Inflammatory macrophage (primary cell): Measurements from ENCODE around the gene IDI2.

ENCODE experiments used
- DNase-seq, 2 donors: peaks; one replicate each; pipeline ENCODE4 v3.0.0-alpha.2; 2020 to 2022

Gene IDI2

GRCh38 chr10:1003884-1004670 lies 21.6 kb downstream of the IDI2 start:
- no peak for DNase-seq

- DNase-seq: no peak
Measured at GRCh38 chr10:1002425-1003006, 23.1 kb downstream of the IDI2 start.

DNA sequence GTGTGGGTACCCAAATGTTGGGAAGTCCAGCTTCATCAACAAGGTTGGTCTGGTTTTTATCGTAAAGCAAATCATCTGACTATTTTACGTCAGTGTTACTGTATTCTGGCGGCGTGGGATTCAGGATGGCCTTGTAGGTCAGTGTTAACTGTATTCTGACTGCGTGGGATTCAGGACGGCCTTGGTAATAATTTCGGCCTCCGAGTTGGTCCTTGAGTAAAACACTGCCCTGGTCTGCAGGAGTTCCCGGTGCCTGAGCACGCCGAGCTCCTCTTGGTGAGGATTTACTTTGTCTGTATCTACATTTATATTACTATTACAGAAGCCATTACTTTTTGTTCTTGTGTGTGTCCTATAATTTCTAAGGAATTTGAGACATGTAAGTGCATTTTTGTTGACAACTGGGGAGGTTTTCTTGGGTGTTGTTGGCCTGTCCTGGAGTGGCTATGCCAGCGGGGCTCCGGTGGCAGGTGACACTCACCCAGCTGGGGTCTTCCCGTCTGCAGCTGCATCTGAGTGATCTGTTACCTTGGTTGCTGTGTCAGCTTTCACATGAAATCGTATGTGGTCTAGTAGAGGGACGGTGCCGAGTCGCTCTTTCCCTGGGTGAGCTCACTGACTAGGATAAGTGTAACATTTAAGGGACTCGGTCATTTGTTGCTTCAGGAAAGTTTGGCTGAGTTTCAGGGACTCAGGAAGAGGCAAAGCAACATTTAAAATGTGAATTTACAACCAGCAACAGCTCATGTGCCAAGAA lies 28.2 kb downstream of the IDI2 start:
- no peak for DNase-seq

DNA sequence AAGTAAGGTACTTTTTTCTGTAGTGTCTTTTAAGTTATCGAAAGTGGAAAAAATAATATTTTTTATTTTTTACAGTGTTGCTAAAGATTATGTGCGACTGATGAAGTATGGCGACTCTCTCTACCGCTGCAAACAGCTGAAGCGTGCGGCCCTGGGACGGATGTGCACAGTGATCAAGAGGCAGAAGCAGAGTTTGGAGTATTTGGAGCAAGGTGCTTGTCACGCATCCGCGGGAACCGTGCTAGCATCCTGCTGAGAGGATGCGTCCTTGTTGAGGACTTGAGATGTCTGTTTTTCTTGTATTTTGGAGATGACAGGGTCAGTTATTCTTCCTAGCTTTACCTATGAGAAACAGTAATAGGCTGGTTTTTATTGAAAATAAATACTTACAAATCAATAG lies 29.6 kb downstream of the IDI2 start:
- DNase-seq: no peak

DNA sequence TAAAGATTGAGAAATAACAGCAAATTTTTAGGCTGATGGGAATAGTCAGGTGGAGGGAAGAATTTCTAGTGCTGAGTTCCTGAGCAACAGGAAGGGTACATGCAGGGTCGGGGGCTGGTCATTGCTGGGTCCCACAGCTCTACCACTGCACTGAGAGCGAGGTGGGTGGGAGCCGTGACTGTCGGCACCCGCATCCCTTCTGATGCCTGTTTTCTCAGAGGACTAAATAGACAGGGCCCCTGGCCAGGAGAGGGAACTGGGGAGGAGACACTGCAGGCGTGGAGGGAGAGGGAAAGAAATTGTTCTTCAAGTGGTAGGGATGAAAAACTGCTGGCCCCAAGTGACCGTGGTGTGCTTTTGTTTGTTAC lies 30.1 kb downstream of the IDI2 start:
- no peak for DNase-seq

DNA sequence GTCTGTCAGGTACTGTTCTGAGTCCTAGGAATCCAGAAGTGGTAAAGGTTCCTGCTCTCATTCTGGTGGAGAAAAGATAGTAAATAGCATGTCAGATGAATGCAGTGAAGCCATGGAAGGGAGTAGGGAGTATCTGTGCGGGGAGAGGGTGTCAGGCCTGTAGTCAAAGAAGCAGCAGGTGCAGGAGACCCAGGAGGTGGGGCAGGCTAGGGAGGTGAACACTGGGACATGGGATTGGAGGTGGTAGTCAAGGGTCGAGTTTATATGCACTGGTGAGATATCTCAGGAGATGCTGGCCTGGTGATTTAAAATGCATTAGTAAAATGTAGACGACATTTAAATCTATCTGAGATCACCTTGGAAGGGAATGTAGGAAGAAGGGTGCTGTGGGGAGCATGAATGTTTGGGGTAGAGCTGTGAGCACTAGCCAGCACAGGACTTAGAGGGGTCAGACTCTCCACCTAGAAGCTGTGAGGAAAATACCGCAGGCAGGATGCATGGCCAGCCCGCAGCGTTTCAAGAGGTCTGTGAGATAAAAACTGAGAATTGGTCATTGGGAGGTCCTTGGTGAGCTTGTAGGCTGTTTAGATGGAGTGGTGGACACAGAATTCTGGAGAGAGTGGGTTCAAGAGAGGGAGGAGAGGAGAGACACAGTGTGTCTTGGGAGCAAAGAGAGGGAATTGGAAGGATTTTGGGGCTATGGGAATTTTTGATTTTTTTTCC lies 30.7 kb downstream of the IDI2 start:
- DNase-seq: no peak

GRCh38 chr10:992871-993270 lies 32.8 kb downstream of the IDI2 start:
- DNase-seq: peak; percentile 47 to 71

DNA sequence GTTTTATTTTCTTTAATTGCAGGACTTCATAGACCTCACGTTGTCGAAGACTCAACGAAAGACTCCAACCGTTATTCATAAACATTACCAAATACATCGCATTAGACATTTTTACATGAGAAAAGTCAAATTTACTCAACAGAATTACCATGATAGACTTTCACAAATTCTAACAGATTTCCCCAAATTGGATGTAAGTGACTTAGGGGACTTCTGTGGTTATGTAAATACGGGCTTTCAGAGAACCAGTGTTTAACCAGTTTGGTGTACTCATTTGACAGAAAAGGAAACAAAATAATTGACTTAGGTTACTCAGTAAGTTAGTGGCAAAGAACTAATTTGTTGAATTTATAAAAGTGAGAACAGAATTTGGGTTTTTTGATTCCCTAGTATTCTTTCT lies 33.2 kb downstream of the IDI2 start:
- no peak for DNase-seq

DNA sequence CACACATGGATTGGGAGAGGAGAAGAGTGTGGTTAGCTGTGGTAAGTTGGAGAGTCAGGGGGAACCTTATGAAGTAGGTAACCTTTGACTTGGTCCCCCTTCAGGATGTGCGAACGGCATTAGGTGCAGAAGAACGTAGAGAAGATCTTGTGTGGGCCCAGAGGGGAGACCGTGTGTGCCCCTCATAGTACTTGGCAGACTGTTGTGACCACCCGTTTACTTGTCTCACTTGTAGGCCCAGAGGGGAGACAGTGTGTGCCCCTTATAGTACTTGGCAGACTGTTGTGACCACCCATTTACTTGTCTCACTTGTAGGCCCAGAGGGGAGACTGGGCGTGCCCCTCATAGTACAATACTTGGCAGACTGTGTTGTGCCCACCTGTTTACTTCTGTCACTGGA lies 34.9 kb downstream of the IDI2 start:
- no peak for DNase-seq

GRCh38 chr10:988667-989545 lies 36.8 kb downstream of the IDI2 start:
- DNase-seq: peak in 1 of 2 donors; percentile 8

DNA sequence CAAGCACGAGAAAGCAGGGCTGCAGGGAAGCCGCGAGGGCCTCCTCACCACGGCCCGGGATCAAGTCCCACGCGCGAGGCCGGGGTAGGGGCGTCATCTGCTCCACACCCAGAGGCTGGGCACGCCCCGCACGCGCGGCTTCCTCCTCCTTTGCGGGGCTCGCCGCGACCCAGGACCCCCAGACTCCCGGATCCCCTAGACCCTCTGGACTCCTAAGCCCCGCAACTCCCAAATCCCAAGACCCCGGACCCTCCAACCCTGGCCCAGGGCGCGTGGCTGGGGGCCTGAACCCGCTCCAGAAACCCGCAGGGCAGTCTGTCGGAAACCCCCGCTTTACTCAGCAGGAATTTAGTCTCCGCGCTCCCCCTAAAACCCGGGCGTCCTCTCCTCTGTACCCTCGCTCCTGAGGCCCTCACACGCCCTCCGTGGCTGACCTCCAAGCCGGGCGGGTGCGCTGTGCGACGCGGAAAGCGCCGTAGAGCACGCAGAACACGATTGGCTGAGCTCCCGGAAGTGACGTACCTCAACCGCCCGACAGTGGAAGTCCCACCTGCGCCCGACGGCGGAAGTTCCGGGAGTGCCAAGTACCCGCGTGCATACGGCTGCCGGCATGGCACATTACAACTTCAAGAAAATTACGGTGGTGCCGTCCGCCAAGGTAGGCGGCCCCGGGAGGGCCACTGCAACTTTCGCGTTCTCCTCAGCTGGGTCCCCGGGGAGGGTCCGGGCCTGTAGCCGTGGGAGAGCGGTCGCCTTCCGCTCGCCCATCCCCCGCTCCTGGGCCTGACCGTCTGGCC lies 37.6 kb downstream of the IDI2 start, which contains the start of gene GTPBP4:
TSS of gene GTPBP4 (plus strand) at position 565 of the 797 bp plus-strand sequence. CDS start at position 611, 46 bp downstream.
- DNase-seq: peak; percentile 96 to 99

- no peak for DNase-seq
Measured at GRCh38 chr10:987620-987869, 38.1 kb downstream of the IDI2 start.

- DNase-seq: no peak
Measured at GRCh38 chr10:986881-987619, 38.6 kb downstream of the IDI2 start.

GRCh38 chr10:986137-986825 lies 39.4 kb downstream of the IDI2 start:
- no peak for DNase-seq

DNA sequence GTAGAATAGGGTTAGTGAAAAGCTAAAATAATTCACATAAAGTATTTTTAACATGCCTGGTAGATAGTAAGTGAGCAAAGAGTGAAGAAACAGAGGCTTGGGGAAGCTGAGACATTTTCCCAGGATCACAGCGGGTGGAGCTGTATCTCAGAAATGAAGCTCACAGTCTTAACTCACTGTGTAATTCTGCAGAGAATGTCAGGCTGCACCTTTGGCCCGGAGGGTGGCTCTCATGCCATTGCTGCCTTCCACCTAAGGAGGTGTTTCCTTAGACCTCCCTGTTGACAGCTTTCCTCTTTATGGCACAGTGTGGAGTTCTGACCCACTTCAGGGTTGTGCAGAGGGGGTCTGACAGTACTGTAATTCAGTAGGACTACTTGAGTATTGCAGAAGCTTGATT lies 40.3 kb downstream of the IDI2 start:
- no peak for DNase-seq

DNA sequence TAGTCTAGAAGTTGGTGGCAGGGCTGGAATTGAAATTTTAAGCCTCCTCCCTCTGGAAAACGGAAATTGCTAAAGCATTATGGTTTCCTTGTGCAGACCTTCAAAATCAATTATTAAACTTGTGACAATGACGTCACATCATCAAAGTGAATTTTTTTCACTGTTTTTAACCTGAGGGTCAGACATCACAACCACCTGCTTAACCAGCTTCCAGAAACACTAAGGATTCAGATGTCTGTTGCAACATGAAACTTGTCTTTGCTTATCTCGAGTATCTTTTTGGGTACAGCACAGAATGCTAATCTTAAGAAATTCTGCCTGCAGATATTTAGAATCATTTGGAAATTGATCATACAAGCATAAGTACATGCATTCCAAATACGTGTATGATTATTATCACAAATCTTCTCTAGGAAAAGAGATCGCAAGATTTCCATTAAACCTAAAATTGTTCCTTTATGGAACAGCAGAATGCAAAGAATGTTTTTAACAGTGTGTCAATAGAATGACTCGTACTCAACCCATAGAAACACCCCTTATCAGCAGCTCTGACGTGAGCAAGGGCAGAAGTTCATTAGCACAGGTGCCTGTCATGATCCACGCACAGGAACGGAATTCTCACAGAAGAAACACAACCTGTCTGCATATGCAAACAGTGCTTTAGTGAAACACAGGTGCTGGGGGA lies 41.5 kb downstream of the IDI2 start:
- no peak for DNase-seq

GRCh38 chr10:983401-983800 lies 42.3 kb downstream of the IDI2 start:
- no peak for DNase-seq

- DNase-seq: no peak
Measured at GRCh38 chr10:980468-981093, 45.1 kb downstream of the IDI2 start.

GRCh38 chr10:978826-979421 lies 46.7 kb downstream of the IDI2 start:
- no peak for DNase-seq
